Panc1 (cell line): ENCODE measurements around the gene NSD2. TPM values are rescaled to one million over a fixed set of nuclear protein-coding genes. Genes with fewer than 3 reads are reported as not detected.

Source experiments
- ATAC-seq: fragments of 200-7000 bp; cut with Tn5 transposase; 2 replicates; pipeline ENCODE4 v1.9.1; 2020; ENCODE audit warnings: mild to moderate bottlenecking, moderate library complexity
- BruUV-seq: library from RNA; stranded (reverse); fragments of 400-500 nt; replicated peaks from 2 replicates; lab custom pipeline; 2021; lab: Mats Ljungman, UMichigan
- CTCF ChIA-PET: fragments of 300-600 bp; sonication (Branson Sonifier 250); formaldehyde crosslinking; loops from one replicate; lab custom pipeline; 2022; ENCODE audit warnings: antibody characterized with exemption; lab: Charles Lee
- POLR2A ChIA-PET: fragments of 300-600 bp; sonication (Branson Sonifier 250); formaldehyde crosslinking; loops from one replicate; lab custom pipeline; 2022; ENCODE audit warnings: antibody characterized with exemption; lab: Charles Lee
- DNase-seq: peaks from one replicate; pipeline ENCODE4 v3.0.0-alpha.2; 2010; ENCODE audit warnings: low read depth, low spot score
- H3K27ac ChIP-seq: 2 replicates; pipeline ENCODE4 v1.5.1; 2011; ENCODE audit warnings: mild to moderate bottlenecking, low read length, inconsistent platforms
- H3K27me3 ChIP-seq: fragments of 200-500 bp; sonication (Bioruptor generic); 2 replicates; pipeline ENCODE4 v1.6.0; 2014; ENCODE audit warnings: low read length, inconsistent platforms; ENCODE audit not compliant: control insufficient read depth, insufficient read depth
- H3K36me3 ChIP-seq: fragments of 200-500 bp; sonication (Bioruptor generic); 2 replicates; pipeline ENCODE4 v1.5.1; 2014; ENCODE audit warnings: inconsistent platforms, mild to moderate bottlenecking, low read length, moderate library complexity; ENCODE audit not compliant: control insufficient read depth, insufficient read depth
- H3K4me1 ChIP-seq: 2 replicates; pipeline ENCODE4 v1.5.1; 2011; ENCODE audit warnings: inconsistent platforms, mild to moderate bottlenecking, low read length, moderate library complexity; ENCODE audit not compliant: control insufficient read depth, insufficient read depth
- H3K4me3 ChIP-seq, 2 experiments: 2 replicates each; pipeline ENCODE4 v1.5.1; 2011 to 2012; ENCODE audit warnings: low read depth in 2 of 2, low read length in 2 of 2, mild to moderate bottlenecking in 2 of 2, inconsistent platforms in 1 of 2, moderate library complexity in 1 of 2
- H3K9me3 ChIP-seq: fragments of 200-500 bp; sonication (Bioruptor generic); 2 replicates; pipeline ENCODE4 v1.5.1; 2014; ENCODE audit warnings: low read depth, mild to moderate bottlenecking, inconsistent platforms, low read length, moderate library complexity; ENCODE audit not compliant: control insufficient read depth, insufficient read depth
- CTCF ChIP-seq: fragments of 450-650 bp; IDR thresholded peaks from 2 replicates; pipeline ENCODE4 v1.5.1; 2017; ENCODE audit warnings: mild to moderate bottlenecking
- POLR2AphosphoS5 ChIP-seq: IDR thresholded peaks from 2 replicates; pipeline ENCODE4 v1.6.1; 2012; ENCODE audit warnings: mild to moderate bottlenecking, low read depth, low read length, moderate library complexity
- REST ChIP-seq, 2 experiments: IDR thresholded peaks; 2 replicates each; pipeline ENCODE4 v1.6.1; 2011 to 2012; ENCODE audit warnings: low read depth in 2 of 2, control low read depth in 1 of 2, low read length in 1 of 2, mild to moderate bottlenecking in 1 of 2, moderate library complexity in 1 of 2; ENCODE audit not compliant: insufficient read depth in 1 of 2
- SIN3A ChIP-seq: IDR thresholded peaks from 2 replicates; pipeline ENCODE4 v1.6.1; 2012; ENCODE audit warnings: low read depth, mild to moderate bottlenecking, low read length, moderate library complexity, borderline replicate concordance; ENCODE audit not compliant: insufficient read depth
- TCF7L2 ChIP-seq: IDR thresholded peaks from 2 replicates; pipeline ENCODE4 v1.6.1; 2011; ENCODE audit warnings: mild to moderate bottlenecking, low read depth, low read length, inconsistent platforms
- in situ Hi-C: cut with HindIII; loops from 2 replicates; pipeline ENCODE4 v1.10.0; 2016; ENCODE audit warnings: low sequenced_read_pairs, low pct_unique_long_range_greater_than_20kb
- intact Hi-C: fragments of 100-400 bp; cut with micrococcal nuclease; formaldehyde crosslinking; loops from one replicate; pipeline ENCODE4 v1.10.0; 2022; ENCODE audit not compliant: unreplicated experiment
- total RNA-seq: library from RNA; stranded (reverse); gene quantifications from one replicate; pipeline ENCODE4 v1.2.1, GENCODE V29; 2021; ENCODE audit not compliant: unreplicated experiment

The NSD2 gene
- total RNA-seq, 1 experiment from 2014 or later = 116 TPM

- Histone ChIP-seq H3K36me3 (no peaks in the 10 kb centered on the region), H3K4me1 (peaks cover 3% of the 10 kb centered on the region; the same call in 1 of the 2 replicates), H3K4me3 (no peak overlapping the region), H3K27ac (no peak overlapping the region), H3K9me3 (no peaks in the 10 kb centered on the region), H3K27me3 (no peaks in the 10 kb centered on the region)
- ATAC-seq = no peak
- no peak for DNase-seq
- POLR2A ChIA-PET = no interaction called here
- BruUV-seq = no TSS peak
- TF ChIP-seq REST (IDR thresholded peaks at IDR 0.05; ENCODE audit: insufficient read depth in 1 of 2, low read depth in 2 of 2, low read length in 1 of 2) (no peak), CTCF (no peak), POLR2AphosphoS5 (no peak), SIN3A (no peak), TCF7L2 (no peak)
- in situ Hi-C loops (no loop called here), intact Hi-C loops (no loop called here)
- CTCF ChIA-PET = interaction anchor here (0.7 kb wide), 1 partner anchor 21 kb away, joined by 4 read pairs; no protein-coding TSS in a partner anchor
Measured at GRCh38 chr4:1890979-1891570, 19.9 kb downstream of the NSD2 start.

- Histone ChIP-seq H3K27ac (no peak overlapping the region), H3K4me3 (no peak overlapping the region), H3K4me1 (peaks cover 10% of the 10 kb centered on the region; the same call in 1 of the 2 replicates), H3K27me3 (no peaks in the 10 kb centered on the region), H3K36me3 (no peaks in the 10 kb centered on the region), H3K9me3 (no peaks in the 10 kb centered on the region)
- in situ Hi-C loops (no loop called here), intact Hi-C loops (no loop called here)
- ChIA-PET POLR2A (no interaction called here), CTCF (no interaction called here)
- BruUV-seq = no TSS peak
- DNase-seq (no peak), ATAC-seq (no peak)
- no peak for TF ChIP-seq CTCF
Measured at GRCh38 chr4:1895971-1896657, 24.9 kb downstream of the NSD2 start.
